HUES6 (cell line): Measurements from ENCODE around the gene INPP5D.
"Not testable (repeated sequence)": the region's sequence is repeated elsewhere in the genome, so short reads cannot be mapped to it uniquely, and the experiment has no call there.

ENCODE experiments used
- H3K27ac ChIP-seq: 2 replicates; pipeline ENCODE4 v1.7.0; 2013; ENCODE audit warnings: low read depth, mild to moderate bottlenecking, low read length, inconsistent platforms
- H3K27me3 ChIP-seq: 2 replicates; pipeline ENCODE4 v1.6.1; 2013; ENCODE audit warnings: low read length; ENCODE audit not compliant: control insufficient read depth, insufficient read depth
- H3K36me3 ChIP-seq: 2 replicates; pipeline ENCODE4 v1.6.1; 2013; ENCODE audit warnings: low read length; ENCODE audit not compliant: control insufficient read depth, insufficient read depth
- H3K4me1 ChIP-seq: 2 replicates; pipeline ENCODE4 v1.6.1; 2013; ENCODE audit warnings: low read length; ENCODE audit not compliant: control insufficient read depth, insufficient read depth
- H3K4me3 ChIP-seq: 2 replicates; pipeline ENCODE4 v1.5.1; 2013; ENCODE audit warnings: low read depth, low read length
- H3K9ac ChIP-seq: one replicate; pipeline ENCODE4 v1.6.1; 2013; ENCODE audit warnings: mild to moderate bottlenecking, low read length
- H3K9me3 ChIP-seq: 2 replicates; pipeline ENCODE4 v1.6.1; 2013; ENCODE audit warnings: low read depth, low read length; ENCODE audit not compliant: control insufficient read depth, insufficient read depth

The INPP5D gene

GRCh38 chr2:233120459-233120858 lies 60.3 kb downstream of the INPP5D start:
- no peak overlapping the region for H3K9ac ChIP-seq
- H3K4me1 ChIP-seq, result peaks cover 16% of the 10 kb centered on the region
- no peak overlapping the region for H3K4me3 ChIP-seq
- H3K27ac ChIP-seq, result no peak overlapping the region
- H3K9me3 ChIP-seq, result no peaks in the 10 kb centered on the region; the same call in 1 of the 2 replicates
- no peaks in the 10 kb centered on the region for H3K36me3 ChIP-seq
- no peaks in the 10 kb centered on the region for H3K27me3 ChIP-seq

GRCh38 chr2:233121856-233122255 lies 61.7 kb downstream of the INPP5D start:
- Histone ChIP-seq H3K4me1 (peaks cover 12% of the 10 kb centered on the region), H3K9me3 (no peaks in the 10 kb centered on the region; the same call in 1 of the 2 replicates), H3K9ac (no peak overlapping the region), H3K36me3 (no peaks in the 10 kb centered on the region), H3K4me3 (no peak overlapping the region), H3K27ac (no peak overlapping the region), H3K27me3 (no peaks in the 10 kb centered on the region)

DNA sequence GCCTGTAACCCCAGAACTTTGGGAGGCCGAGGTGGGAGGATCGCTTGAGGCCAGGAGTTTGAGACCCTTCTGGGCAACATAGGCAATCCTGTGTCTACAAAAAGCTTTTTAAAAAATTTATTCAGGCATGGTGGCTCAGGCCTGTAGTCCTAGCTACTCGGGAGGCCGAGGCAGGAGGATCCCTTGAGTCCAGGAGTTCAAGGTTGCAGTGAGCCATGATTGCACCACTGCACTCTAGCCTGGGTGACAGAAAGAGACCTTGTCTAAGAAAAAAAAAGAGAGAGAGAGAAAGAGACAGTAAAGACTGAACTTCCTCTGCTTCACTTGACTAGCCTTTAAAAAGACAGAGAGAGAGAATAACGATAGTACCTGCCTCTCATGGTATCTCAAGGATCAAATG lies 62.4 kb downstream of the INPP5D start:
- H3K4me1 ChIP-seq, result peaks cover 6% of the 10 kb centered on the region
- H3K27me3 ChIP-seq, result no peaks in the 10 kb centered on the region
- no peak overlapping the region for H3K9ac ChIP-seq
- H3K4me3 ChIP-seq, result no peak overlapping the region
- no peak overlapping the region for H3K27ac ChIP-seq
- H3K36me3 ChIP-seq, result no peaks in the 10 kb centered on the region
- H3K9me3 ChIP-seq, result no peaks in the 10 kb centered on the region; the same call in 1 of the 2 replicates

DNA sequence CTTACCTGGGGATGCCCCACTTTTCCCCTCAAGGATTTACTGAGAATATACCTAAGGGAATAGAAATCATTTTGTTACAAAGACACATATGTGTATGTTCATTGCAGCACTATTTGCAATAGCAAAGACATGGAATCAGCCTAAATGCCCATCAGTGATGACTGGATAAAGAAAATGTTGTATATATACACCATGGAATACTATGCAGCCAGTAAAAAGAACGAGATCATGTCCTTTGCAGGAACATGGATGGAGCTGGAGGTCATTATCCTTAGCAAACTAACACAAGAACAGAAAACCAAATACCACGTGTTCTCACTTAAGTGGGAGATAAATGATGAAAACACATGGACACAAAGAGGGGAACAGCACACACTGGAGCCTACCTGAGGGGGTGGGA lies 63.4 kb downstream of the INPP5D start:
- not testable (repeated sequence) for H3K9ac ChIP-seq, H3K27ac ChIP-seq, H3K27me3 ChIP-seq, H3K4me3 ChIP-seq, H3K36me3 ChIP-seq, H3K9me3 ChIP-seq, H3K4me1 ChIP-seq

- H3K27me3 ChIP-seq, result no peaks in the 10 kb centered on the region
- H3K36me3 ChIP-seq, result no peaks in the 10 kb centered on the region
- H3K4me1 ChIP-seq, result no peaks in the 10 kb centered on the region; the same call in 1 of the 2 replicates
- H3K4me3 ChIP-seq, result no peak overlapping the region
- no peaks in the 10 kb centered on the region; the same call in 1 of the 2 replicates for H3K9me3 ChIP-seq
- no peak overlapping the region for H3K27ac ChIP-seq
- H3K9ac ChIP-seq, result no peak overlapping the region
Observed at GRCh38 chr2:233124421-233125080, 64.4 kb downstream of the INPP5D start.

- Histone ChIP-seq H3K27ac (no peak overlapping the region), H3K4me1 (peaks cover 2% of the 10 kb centered on the region), H3K9ac (no peak overlapping the region), H3K9me3 (no peaks in the 10 kb centered on the region; the same call in 1 of the 2 replicates), H3K36me3 (no peaks in the 10 kb centered on the region), H3K4me3 (no peak overlapping the region), H3K27me3 (no peaks in the 10 kb centered on the region)
Observed at GRCh38 chr2:233125455-233126065, 65.4 kb downstream of the INPP5D start.

DNA sequence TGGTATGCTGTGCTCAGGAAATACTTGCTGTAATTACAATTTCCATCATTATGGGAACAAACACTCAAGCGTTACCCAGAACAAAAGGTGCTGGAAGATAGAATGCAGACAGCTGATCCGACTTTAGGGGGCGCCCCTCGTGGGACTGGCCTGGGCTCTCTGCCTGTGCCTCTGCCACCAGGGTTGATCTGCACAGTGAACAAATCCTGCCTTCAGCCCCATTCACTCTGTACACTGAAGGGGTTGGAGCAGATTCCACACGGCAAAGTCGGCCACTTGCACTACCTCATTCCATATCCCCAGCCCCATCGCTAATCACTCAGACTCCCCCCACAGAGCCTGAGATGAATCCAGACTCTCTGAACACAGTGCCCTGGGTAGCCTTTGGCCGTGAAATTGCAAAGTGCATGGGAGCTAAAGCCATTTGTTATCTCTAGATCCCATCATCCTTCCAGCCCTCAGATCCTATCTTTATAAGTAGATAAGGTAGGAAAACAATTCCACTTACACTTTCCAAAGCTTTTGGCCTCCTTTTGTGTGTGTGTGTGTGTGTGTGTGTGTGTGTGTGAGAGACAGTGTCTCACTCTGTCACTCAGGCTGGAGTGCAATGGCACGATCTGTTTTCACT lies 69.3 kb downstream of the INPP5D start:
- H3K9ac ChIP-seq, result no peak overlapping the region
- peaks cover 5% of the 10 kb centered on the region for H3K4me1 ChIP-seq
- H3K9me3 ChIP-seq, result no peaks in the 10 kb centered on the region
- H3K27ac ChIP-seq, result no peak overlapping the region
- no peaks in the 10 kb centered on the region for H3K36me3 ChIP-seq
- H3K27me3 ChIP-seq, result no peaks in the 10 kb centered on the region
- no peak overlapping the region for H3K4me3 ChIP-seq

GRCh38 chr2:233130024-233130423 lies 69.9 kb downstream of the INPP5D start:
- H3K27ac ChIP-seq, result no peak overlapping the region
- H3K4me1 ChIP-seq, result peaks cover 5% of the 10 kb centered on the region
- no peaks in the 10 kb centered on the region for H3K36me3 ChIP-seq
- H3K9ac ChIP-seq, result no peak overlapping the region
- no peaks in the 10 kb centered on the region for H3K27me3 ChIP-seq
- no peak overlapping the region for H3K4me3 ChIP-seq
- no peaks in the 10 kb centered on the region for H3K9me3 ChIP-seq

GRCh38 chr2:233130481-233131020 lies 70.4 kb downstream of the INPP5D start:
- no peaks in the 10 kb centered on the region for H3K27me3 ChIP-seq
- H3K9me3 ChIP-seq, result 0 out of 2 replicates have a peak, but pooled peaks cover under 1% of the 10 kb centered on the region
- no peak overlapping the region for H3K27ac ChIP-seq
- H3K36me3 ChIP-seq, result no peaks in the 10 kb centered on the region
- peaks cover 5% of the 10 kb centered on the region for H3K4me1 ChIP-seq
- no peak overlapping the region for H3K9ac ChIP-seq
- no peak overlapping the region for H3K4me3 ChIP-seq

- no peak overlapping the region for H3K9ac ChIP-seq
- peaks cover 5% of the 10 kb centered on the region for H3K4me1 ChIP-seq
- no peaks in the 10 kb centered on the region for H3K36me3 ChIP-seq
- H3K4me3 ChIP-seq, result no peak overlapping the region
- H3K27ac ChIP-seq, result no peak overlapping the region
- no peaks in the 10 kb centered on the region for H3K27me3 ChIP-seq
- peaks cover 4% of the 10 kb centered on the region for H3K9me3 ChIP-seq
Observed at GRCh38 chr2:233131936-233132720, 72.0 kb downstream of the INPP5D start.
